HEK293 (cell line): ENCODE measurements around the gene GNAT1.

Experiments
- GFI1B ChIP-seq: fragments of 450-650 bp; formaldehyde crosslinking; IDR thresholded peaks from 2 replicates; pipeline ENCODE4 v1.5.1; 2016; ENCODE audit warnings: missing biosample characterization, missing genetic modification characterization
- GLI4 ChIP-seq: fragments of 450-650 bp; formaldehyde crosslinking; IDR thresholded peaks from 2 replicates; pipeline ENCODE4 v1.5.1; 2016; ENCODE audit warnings: missing biosample characterization, missing genetic modification characterization
- IKZF3 ChIP-seq: fragments of 450-650 bp; IDR thresholded peaks from 2 replicates; pipeline ENCODE4 v1.5.0; 2018; ENCODE audit warnings: missing biosample characterization, mild to moderate bottlenecking, missing genetic modification characterization, moderate library complexity
- PRDM2 ChIP-seq: fragments of 450-650 bp; formaldehyde crosslinking; IDR thresholded peaks from 2 replicates; pipeline ENCODE4 v1.5.1; 2016; ENCODE audit warnings: missing biosample characterization, missing genetic modification characterization, borderline replicate concordance
- PRDM4 ChIP-seq: fragments of 450-650 bp; formaldehyde crosslinking; IDR thresholded peaks from 2 replicates; pipeline ENCODE4 v1.5.1; 2017; ENCODE audit warnings: missing biosample characterization, missing genetic modification characterization
- PRDM6 ChIP-seq: fragments of 450-650 bp; formaldehyde crosslinking; IDR thresholded peaks from 2 replicates; pipeline ENCODE4 v1.5.1; 2017; ENCODE audit warnings: missing biosample characterization, missing genetic modification characterization
- SP2 ChIP-seq: fragments of 450-650 bp; formaldehyde crosslinking; IDR thresholded peaks from 2 replicates; pipeline ENCODE4 v1.5.1; 2016; ENCODE audit warnings: missing biosample characterization, missing genetic modification characterization
- TCF7L2 ChIP-seq: IDR thresholded peaks from 2 replicates; pipeline ENCODE4 v1.6.1; 2011; ENCODE audit warnings: low read depth, mild to moderate bottlenecking, inconsistent platforms, low read length, moderate library complexity, borderline replicate concordance
- ZBTB8A ChIP-seq: fragments of 450-650 bp; formaldehyde crosslinking; IDR thresholded peaks from 2 replicates; pipeline ENCODE4 v1.5.1; 2016; ENCODE audit warnings: missing biosample characterization, missing genetic modification characterization
- ZFP37 ChIP-seq: fragments of 450-650 bp; formaldehyde crosslinking; IDR thresholded peaks from 2 replicates; pipeline ENCODE4 v1.5.1; 2016; ENCODE audit warnings: missing biosample characterization, missing genetic modification characterization
- ZNF121 ChIP-seq: fragments of 450-650 bp; formaldehyde crosslinking; IDR thresholded peaks from 2 replicates; pipeline ENCODE4 v1.5.1; 2016; ENCODE audit warnings: missing biosample characterization, missing genetic modification characterization
- ZNF184 ChIP-seq: fragments of 450-650 bp; IDR thresholded peaks from 2 replicates; pipeline ENCODE4 v1.5.1; 2018; ENCODE audit warnings: missing biosample characterization, mild to moderate bottlenecking, missing genetic modification characterization
- ZNF19 ChIP-seq: fragments of 450-650 bp; formaldehyde crosslinking; IDR thresholded peaks from 2 replicates; pipeline ENCODE4; 2016; ENCODE audit warnings: missing biosample characterization, missing genetic modification characterization, low read depth
- ZNF214 ChIP-seq: fragments of 450-650 bp; formaldehyde crosslinking; IDR thresholded peaks from 2 replicates; pipeline ENCODE4 v1.5.1; 2017; ENCODE audit warnings: missing biosample characterization, mild to moderate bottlenecking, missing genetic modification characterization, borderline replicate concordance
- ZNF292 ChIP-seq: fragments of 450-650 bp; formaldehyde crosslinking; IDR thresholded peaks from 2 replicates; pipeline ENCODE4 v1.5.1; 2016; ENCODE audit warnings: low read depth, missing biosample characterization, missing genetic modification characterization, borderline replicate concordance
- ZNF362 ChIP-seq: fragments of 450-650 bp; formaldehyde crosslinking; IDR thresholded peaks from 2 replicates; pipeline ENCODE4 v1.5.1; 2016; ENCODE audit warnings: missing biosample characterization, missing genetic modification characterization
- ZNF449 ChIP-seq: fragments of 450-650 bp; formaldehyde crosslinking; IDR thresholded peaks from 2 replicates; pipeline ENCODE4 v1.5.1; 2017; ENCODE audit warnings: missing biosample characterization, mild to moderate bottlenecking, missing genetic modification characterization, moderate library complexity
- ZNF585B ChIP-seq: fragments of 450-650 bp; formaldehyde crosslinking; IDR thresholded peaks from 2 replicates; pipeline ENCODE4 v1.5.1; 2016; ENCODE audit warnings: missing biosample characterization, missing genetic modification characterization
- ZNF626 ChIP-seq: fragments of 450-650 bp; sonication (Bioruptor Pico); formaldehyde crosslinking; IDR thresholded peaks from 2 replicates; pipeline ENCODE4 v1.5.1; 2018; ENCODE audit warnings: missing biosample characterization, missing genetic modification characterization, inconsistent platforms
- ZNF670 ChIP-seq: fragments of 450-650 bp; formaldehyde crosslinking; IDR thresholded peaks from 2 replicates; pipeline ENCODE4 v1.5.1; 2016; ENCODE audit warnings: missing biosample characterization, missing genetic modification characterization, low read depth
- ZNF692 ChIP-seq: fragments of 450-650 bp; formaldehyde crosslinking; IDR thresholded peaks from 2 replicates; pipeline ENCODE4 v1.5.1; 2016; ENCODE audit warnings: missing biosample characterization, missing genetic modification characterization
- ZNF701 ChIP-seq: fragments of 450-650 bp; formaldehyde crosslinking; IDR thresholded peaks from 2 replicates; pipeline ENCODE4 v1.5.1; 2016; ENCODE audit warnings: missing biosample characterization, missing genetic modification characterization
- ZNF704 ChIP-seq: fragments of 450-650 bp; formaldehyde crosslinking; IDR thresholded peaks from 2 replicates; pipeline ENCODE4 v1.5.1; 2016; ENCODE audit warnings: missing biosample characterization, missing genetic modification characterization
- ZSCAN16 ChIP-seq: fragments of 450-650 bp; formaldehyde crosslinking; IDR thresholded peaks from 2 replicates; pipeline ENCODE4 v1.5.1; 2016; ENCODE audit warnings: missing biosample characterization, missing genetic modification characterization

GNAT1 gene

GRCh38 chr3:50227390-50228183 is 36.2 kb downstream of the GNAT1 start (continued):
- TF ChIP-seq PRDM2 (tag by site-specific recombination) (no peak), ZFP37 (tag by site-specific recombination) (no peak), GLI4 (tag by site-specific recombination) (no peak), ZNF701 (tag by site-specific recombination) (no peak), ZNF292 (tag by site-specific recombination) (no peak), SP2 (tag by site-specific recombination) (peak; percentile 91), ZNF585B (no peak), TCF7L2 (no peak), ZNF362 (no peak), ZNF214 (tag by site-specific recombination) (no peak), ZNF19 (tag by site-specific recombination) (no peak), GFI1B (tag by site-specific recombination) (no peak), ZNF449 (tag by site-specific recombination) (0 out of 2 replicates have a peak, but pooled peaks have one; percentile 29), PRDM4 (no peak), ZNF626 (no peak), ZNF670 (no peak), PRDM6 (tag by site-specific recombination) (no peak), IKZF3 (tag by site-specific recombination) (peak; percentile 62), ZNF692 (tag by site-specific recombination) (no peak), ZBTB8A (no peak), ZNF121 (no peak), ZNF704 (tag by site-specific recombination) (no peak), ZSCAN16 (tag by site-specific recombination) (no peak), ZNF184 (tag by site-specific recombination) (no peak)
